Measurements from ENCODE around the gene CHMP1B.

CHMP1B gene

DNA sequence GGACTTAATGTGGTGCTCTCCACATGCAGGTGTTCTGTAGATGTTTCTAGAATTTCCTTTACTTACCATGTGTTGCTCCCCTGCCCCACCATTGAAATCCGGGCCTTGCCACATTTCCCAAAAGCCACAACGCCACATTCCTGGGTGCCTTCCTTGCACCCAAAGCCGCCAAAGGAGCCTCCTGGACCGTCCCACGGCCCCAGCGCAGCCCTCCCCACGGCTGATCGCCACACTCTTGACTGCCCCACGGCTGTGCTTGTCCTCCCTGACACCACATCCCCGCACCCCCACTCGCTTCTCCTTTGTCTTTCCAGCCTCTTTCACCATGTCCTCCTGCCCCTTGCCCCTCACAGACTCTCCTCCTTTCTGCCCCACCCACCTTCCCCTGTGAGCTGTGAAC, 40.2 kb upstream of the CHMP1B start:
- WGBS, result 86% methylated on average over 11 of the region's 11 CpGs
- Histone ChIP-seq H2AFZ (ENCODE audit: low read depth, low read length) (no peak overlapping the region), H3K79me1 (replicated peaks; ENCODE audit: low read length, poor library complexity, severe bottlenecking) (no peaks in the 10 kb centered on the region)

DNA sequence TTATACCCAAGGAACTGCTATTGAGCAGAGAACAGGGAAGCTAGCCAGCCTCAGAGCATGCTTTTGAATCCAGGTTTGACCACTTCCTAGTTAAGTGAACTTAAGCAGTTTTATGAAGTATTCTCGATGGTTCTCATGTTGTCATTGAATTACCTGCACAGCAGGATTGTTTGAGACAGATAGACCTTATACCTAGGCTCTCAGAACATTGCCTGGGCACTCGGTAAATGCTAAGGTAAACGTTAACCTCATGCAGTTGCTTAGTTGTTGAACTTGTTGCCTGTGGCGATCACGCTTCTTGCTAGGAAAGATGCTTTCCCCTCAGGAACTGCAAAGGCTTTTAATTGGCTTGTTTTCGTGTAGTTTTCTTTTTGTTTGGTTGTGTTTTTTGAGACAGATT, 34.0 kb upstream of the CHMP1B start:
- Histone ChIP-seq H4K91ac (ENCODE audit: low read length) (no peak overlapping the region), H2BK12ac (ENCODE audit: low read length in 2 of 2) (no peak overlapping the region), H4K8ac (ENCODE audit: low read length) (no peak overlapping the region), H3K9ac (ENCODE audit: low read length) (no peak overlapping the region), H2AK5ac (ENCODE audit: low read length, severe bottlenecking) (no peak overlapping the region), H3K4me1 (ENCODE audit: control insufficient read depth, insufficient read depth, low read depth, low read length) (no peaks in the 10 kb centered on the region), H2AFZ (ENCODE audit: low read depth, low read length) (no peak overlapping the region), H3K27ac (ENCODE audit: low read length, poor library complexity, severe bottlenecking) (no peak overlapping the region), H3K14ac (ENCODE audit: low read length in 2 of 2) (no peak overlapping the region), H3K36me3 (ENCODE audit: control insufficient read depth in 1 of 2, insufficient read depth in 2 of 2, low read depth in 1 of 2, low read length in 2 of 2) (no peaks in the 10 kb centered on the region), H3K18ac (ENCODE audit: low read depth in 1 of 2, low read length in 2 of 2) (no peak overlapping the region), H2BK15ac (ENCODE audit: low read depth, poor library complexity, severe bottlenecking) (no peak overlapping the region), H3K79me1 (replicated peaks; ENCODE audit: low read length, poor library complexity, severe bottlenecking) (no peaks in the 10 kb centered on the region), H3K9me3 (ENCODE audit: control insufficient read depth, low read length) (no peaks in the 10 kb centered on the region), H2BK5ac (ENCODE audit: low read depth, low read length, poor library complexity, severe bottlenecking) (no peak overlapping the region), H2BK120ac (ENCODE audit: low read depth, low read length) (no peak overlapping the region), H3K4me3 (ENCODE audit: insufficient read depth in 1 of 2, low read depth in 1 of 2, low read length in 2 of 2) (no peak overlapping the region), H3K4me2 (ENCODE audit: low read length, poor library complexity, severe bottlenecking) (no peak overlapping the region), H3K4ac (ENCODE audit: low read depth in 1 of 2, low read length in 2 of 2) (no peak overlapping the region), H3K23ac (ENCODE audit: low read length in 2 of 2) (no peak overlapping the region), H3K27me3 (ENCODE audit: control insufficient read depth in 1 of 2, insufficient read depth in 1 of 2, low read length in 2 of 2) (no peaks in the 10 kb centered on the region)
- WGBS, result 89% methylated on average over 5 of the region's 6 CpGs
- DNase-seq, result no peak

More for the DNA sequence above, 40.2 kb upstream of the CHMP1B start:
- no peak overlapping the region for H3K27ac ChIP-seq (ENCODE audit: low read length, poor library complexity, severe bottlenecking)
- no peak for DNase-seq
- H2BK12ac ChIP-seq (ENCODE audit: low read length in 2 of 2), result no peak overlapping the region
- H3K4me1 ChIP-seq (ENCODE audit: control insufficient read depth, insufficient read depth, low read depth, low read length), result peaks cover 6% of the 10 kb centered on the region
- peak overlapping the region in 1 of 2 experiments; percentile 89 for H3K14ac ChIP-seq (ENCODE audit: low read length in 2 of 2)
- peaks cover 0 to 5% of the 10 kb centered on the region in 2 experiments for H3K27me3 ChIP-seq (ENCODE audit: control insufficient read depth in 1 of 2, insufficient read depth in 1 of 2, low read length in 2 of 2)
- H3K23ac ChIP-seq (ENCODE audit: low read length in 2 of 2), result no peak overlapping the region
- H3K4ac ChIP-seq (ENCODE audit: low read depth in 1 of 2, low read length in 2 of 2), result no peak overlapping the region
- H4K91ac ChIP-seq (ENCODE audit: low read length), result peak overlapping the region; percentile 46
- H4K8ac ChIP-seq (ENCODE audit: low read length), result no peak overlapping the region
- H2AK5ac ChIP-seq (ENCODE audit: low read length, severe bottlenecking), result no peak overlapping the region
- H3K4me3 ChIP-seq (ENCODE audit: insufficient read depth in 1 of 2, low read depth in 1 of 2, low read length in 2 of 2), result no peak overlapping the region
- no peak overlapping the region for H2BK5ac ChIP-seq (ENCODE audit: low read depth, low read length, poor library complexity, severe bottlenecking)
- H2BK15ac ChIP-seq (ENCODE audit: low read depth, poor library complexity, severe bottlenecking), result no peak overlapping the region
- H2BK120ac ChIP-seq (ENCODE audit: low read depth, low read length), result no peak overlapping the region
- H3K9ac ChIP-seq (ENCODE audit: low read length), result no peak overlapping the region
- peak overlapping the region in 1 of 2 experiments; percentile 29 for H3K18ac ChIP-seq (ENCODE audit: low read depth in 1 of 2, low read length in 2 of 2)
- H3K9me3 ChIP-seq (ENCODE audit: control insufficient read depth, low read length), result no peaks in the 10 kb centered on the region
- H3K36me3 ChIP-seq (ENCODE audit: control insufficient read depth in 1 of 2, insufficient read depth in 2 of 2, low read depth in 1 of 2, low read length in 2 of 2), result no peaks in the 10 kb centered on the region
- no peak overlapping the region for H3K4me2 ChIP-seq (ENCODE audit: low read length, poor library complexity, severe bottlenecking)

DNA sequence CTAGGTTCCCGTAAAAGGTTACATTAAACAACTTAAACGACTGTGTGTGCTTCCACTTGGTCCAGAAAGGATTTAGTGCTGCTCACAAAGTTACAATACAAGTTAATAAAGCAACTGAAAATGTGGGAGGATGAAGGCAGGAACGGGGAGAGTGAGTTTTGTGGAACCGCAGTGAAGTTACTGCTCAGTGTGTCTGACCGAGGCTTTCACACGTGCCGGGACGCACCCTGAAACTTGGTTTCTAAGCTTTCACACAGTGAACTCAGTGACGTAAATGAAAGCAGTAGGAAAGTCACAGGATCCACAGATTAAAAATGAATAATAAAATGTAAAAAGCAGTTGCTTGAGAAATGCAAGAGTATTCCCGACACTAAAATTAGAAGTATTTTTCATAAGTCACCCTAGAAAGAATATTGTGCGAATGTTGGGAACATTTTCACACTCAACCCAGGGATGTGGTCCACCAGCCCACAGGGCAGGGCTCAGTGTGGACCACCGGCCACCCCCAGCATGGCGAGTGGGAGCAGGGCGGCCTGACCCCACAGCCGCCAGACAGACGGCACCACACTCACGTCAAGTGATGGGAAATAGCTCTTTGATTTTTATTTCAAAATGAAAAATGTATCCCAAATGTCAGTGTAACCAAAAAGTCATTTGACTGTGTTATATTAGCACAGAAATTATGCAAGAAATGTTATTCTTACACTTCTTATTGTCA, 32.6 kb upstream of the CHMP1B start:
- Histone ChIP-seq H3K4me1 (ENCODE audit: control insufficient read depth, insufficient read depth, low read depth, low read length) (no peaks in the 10 kb centered on the region), H3K27ac (ENCODE audit: low read length, poor library complexity, severe bottlenecking) (no peak overlapping the region), H2BK15ac (ENCODE audit: low read depth, poor library complexity, severe bottlenecking) (no peak overlapping the region), H3K4ac (ENCODE audit: low read depth in 1 of 2, low read length in 2 of 2) (no peak overlapping the region), H2BK5ac (ENCODE audit: low read depth, low read length, poor library complexity, severe bottlenecking) (no peak overlapping the region), H3K18ac (ENCODE audit: low read depth in 1 of 2, low read length in 2 of 2) (no peak overlapping the region), H2BK12ac (ENCODE audit: low read length in 2 of 2) (no peak overlapping the region), H3K4me3 (ENCODE audit: insufficient read depth in 1 of 2, low read depth in 1 of 2, low read length in 2 of 2) (peak overlapping the region in 1 of 2 experiments; percentile 33), H3K14ac (ENCODE audit: low read length in 2 of 2) (peak overlapping the region in 1 of 2 experiments; percentile 22), H3K79me1 (replicated peaks; ENCODE audit: low read length, poor library complexity, severe bottlenecking) (no peaks in the 10 kb centered on the region), H3K9ac (ENCODE audit: low read length) (no peak overlapping the region), H3K9me3 (ENCODE audit: control insufficient read depth, low read length) (no peaks in the 10 kb centered on the region), H4K8ac (ENCODE audit: low read length) (no peak overlapping the region), H3K27me3 (ENCODE audit: control insufficient read depth in 1 of 2, insufficient read depth in 1 of 2, low read length in 2 of 2) (no peaks in the 10 kb centered on the region), H2AFZ (ENCODE audit: low read depth, low read length) (no peak overlapping the region), H4K91ac (ENCODE audit: low read length) (no peak overlapping the region), H2BK120ac (ENCODE audit: low read depth, low read length) (no peak overlapping the region), H3K36me3 (ENCODE audit: control insufficient read depth in 1 of 2, insufficient read depth in 2 of 2, low read depth in 1 of 2, low read length in 2 of 2) (no peaks in the 10 kb centered on the region), H3K4me2 (ENCODE audit: low read length, poor library complexity, severe bottlenecking) (no peak overlapping the region), H3K23ac (ENCODE audit: low read length in 2 of 2) (no peak overlapping the region), H2AK5ac (ENCODE audit: low read length, severe bottlenecking) (no peak overlapping the region)
- no peak for DNase-seq
- WGBS, result 91% methylated on average over 12 of the region's 17 CpGs

DNA sequence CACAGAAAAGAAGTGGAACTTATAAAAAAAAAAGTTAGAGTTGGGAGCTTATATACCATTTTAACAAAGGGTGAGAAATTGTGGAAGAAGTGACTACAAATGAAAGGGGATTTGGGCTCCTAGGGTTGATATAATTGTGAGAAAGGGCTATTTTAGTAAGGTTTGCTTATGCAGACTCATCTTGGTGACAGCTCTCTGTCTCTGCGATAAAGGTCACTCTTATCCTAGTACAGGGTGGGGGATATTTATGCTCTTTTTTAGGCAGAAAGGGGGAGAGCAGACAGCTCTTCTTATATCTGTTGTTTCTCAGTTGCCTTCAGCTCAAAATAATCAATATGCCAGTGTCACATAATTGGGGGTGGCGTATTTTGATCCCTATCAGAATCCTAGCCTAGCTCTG, 31.3 kb upstream of the CHMP1B start:
- Histone ChIP-seq H3K79me1 (replicated peaks; ENCODE audit: low read length, poor library complexity, severe bottlenecking) (no peaks in the 10 kb centered on the region), H3K36me3 (ENCODE audit: control insufficient read depth in 1 of 2, insufficient read depth in 2 of 2, low read depth in 1 of 2, low read length in 2 of 2) (no peaks in the 10 kb centered on the region), H3K4me2 (ENCODE audit: low read length, poor library complexity, severe bottlenecking) (no peak overlapping the region), H2AFZ (ENCODE audit: low read depth, low read length) (no peak overlapping the region), H3K4ac (ENCODE audit: low read depth in 1 of 2, low read length in 2 of 2) (no peak overlapping the region), H3K14ac (ENCODE audit: low read length in 2 of 2) (no peak overlapping the region), H3K18ac (ENCODE audit: low read depth in 1 of 2, low read length in 2 of 2) (no peak overlapping the region), H4K8ac (ENCODE audit: low read length) (no peak overlapping the region), H2BK5ac (ENCODE audit: low read depth, low read length, poor library complexity, severe bottlenecking) (no peak overlapping the region), H3K4me1 (ENCODE audit: control insufficient read depth, insufficient read depth, low read depth, low read length) (no peaks in the 10 kb centered on the region), H3K4me3 (ENCODE audit: insufficient read depth in 1 of 2, low read depth in 1 of 2, low read length in 2 of 2) (no peak overlapping the region), H2BK15ac (ENCODE audit: low read depth, poor library complexity, severe bottlenecking) (no peak overlapping the region), H2BK12ac (ENCODE audit: low read length in 2 of 2) (no peak overlapping the region), H3K27me3 (ENCODE audit: control insufficient read depth in 1 of 2, insufficient read depth in 1 of 2, low read length in 2 of 2) (no peaks in the 10 kb centered on the region), H3K27ac (ENCODE audit: low read length, poor library complexity, severe bottlenecking) (no peak overlapping the region), H3K9me3 (ENCODE audit: control insufficient read depth, low read length) (no peaks in the 10 kb centered on the region), H3K9ac (ENCODE audit: low read length) (no peak overlapping the region), H2AK5ac (ENCODE audit: low read length, severe bottlenecking) (no peak overlapping the region), H4K91ac (ENCODE audit: low read length) (no peak overlapping the region), H2BK120ac (ENCODE audit: low read depth, low read length) (no peak overlapping the region), H3K23ac (ENCODE audit: low read length in 2 of 2) (no peak overlapping the region)
- 92% methylated on average over 2 of the region's 2 CpGs for WGBS
- DNase-seq, result no peak
